Inflammatory macrophage treated with lipopolysaccharide for 1 hour (primary cell): ENCODE measurements around the gene S1PR4.
A peak's percentile ranks its signal among the peaks of the same experiment; 100 is the strongest.

Experiments
- DNase-seq, 2 donors: peaks; one replicate each; pipeline ENCODE4 v3.0.0-alpha.2; 2020 to 2022

S1PR4 gene

GRCh38 chr19:3224346-3225168, 46.0 kb downstream of the S1PR4 start, which contains the start of gene CELF5:
Gene CELF5 (plus strand): TSS chr19:3224661. CDS start chr19:3224740, 79 bp downstream.
- DNase-seq, result peak in 1 of 2 donors; percentile 18

DNA sequence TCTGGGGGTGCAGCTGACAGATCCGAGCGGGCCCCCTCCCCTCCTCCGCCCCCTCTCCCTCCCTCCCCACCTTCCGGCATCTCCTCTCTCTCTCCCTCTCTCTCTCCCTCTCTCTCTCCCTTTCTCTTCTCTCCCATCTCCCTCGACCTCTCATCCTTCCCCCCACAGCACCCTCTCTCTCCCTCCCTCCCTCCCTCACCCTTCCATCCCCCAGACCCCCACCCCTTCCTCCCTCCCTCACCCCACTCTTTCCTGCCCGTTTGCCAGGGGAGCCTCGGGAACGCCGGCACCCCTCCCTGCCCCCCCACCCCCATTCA, 46.6 kb downstream of the S1PR4 start:
- no peak for DNase-seq

- DNase-seq, result no peak
These were observed 47.1 kb downstream of the S1PR4 start for GRCh38 chr19:3225677-3226093.

DNA sequence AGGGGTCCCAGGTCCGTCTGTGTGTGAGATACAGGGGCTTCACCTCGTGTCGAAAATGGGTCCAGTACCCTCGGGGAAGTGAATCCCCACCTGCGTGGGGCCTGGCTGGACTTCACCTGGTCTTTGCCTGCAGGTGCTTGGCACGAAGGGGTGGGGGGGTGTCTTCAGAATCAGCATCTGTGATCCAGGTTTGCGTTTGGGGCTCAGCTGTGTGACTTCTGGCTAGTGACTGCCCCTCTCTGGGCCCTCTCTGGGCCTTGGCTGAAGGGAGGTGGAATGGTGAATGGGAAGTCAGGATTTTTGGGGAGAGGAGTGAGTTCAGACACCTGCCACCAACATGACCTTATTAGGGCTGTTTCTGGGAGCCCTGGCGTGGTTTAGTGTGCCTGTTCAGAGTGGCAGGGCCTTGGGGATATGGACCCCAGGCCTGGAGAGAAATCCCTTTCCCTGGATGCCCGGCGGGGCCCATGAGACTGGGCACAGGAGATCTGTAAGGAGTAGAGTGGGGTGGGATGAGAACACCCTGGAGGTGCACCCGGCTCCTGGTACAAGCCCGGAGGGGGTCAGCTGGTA, 48.6 kb downstream of the S1PR4 start:
- DNase-seq, result no peak

DNA sequence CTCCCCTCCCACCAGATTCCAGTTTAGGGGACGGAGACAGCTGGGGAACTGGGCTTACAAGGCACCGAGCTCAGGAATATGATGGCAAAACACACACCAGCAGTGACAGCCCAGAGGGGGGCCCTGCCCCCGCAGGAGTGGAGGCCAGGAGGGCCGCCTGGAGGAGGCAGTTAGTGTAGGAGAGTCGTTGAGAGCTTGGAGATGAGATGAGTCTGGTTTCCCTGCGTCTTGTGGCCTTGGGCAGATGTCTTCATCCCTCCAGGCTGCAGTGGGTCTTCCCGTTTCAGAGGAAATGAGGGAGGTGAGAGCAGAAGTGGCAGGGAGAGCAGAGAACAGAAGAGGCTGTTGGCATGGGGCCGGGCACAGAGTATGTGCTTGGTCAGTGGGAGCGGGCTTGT, 50.8 kb downstream of the S1PR4 start:
- no peak for DNase-seq
